SU-DHL-6 (cell line): ENCODE results near the gene CCDC134.

Experiments used
- H2AFZ ChIP-seq: fragments of 200-600 bp; sonication (generic); 2 replicates; pipeline ENCODE4 v1.6.1; 2014; ENCODE audit warnings: low read depth, mild to moderate bottlenecking, moderate library complexity, mixed read lengths, antibody characterized with exemption, low read length; ENCODE audit not compliant: severe bottlenecking
- H3F3A ChIP-seq: fragments of 200-600 bp; shearing (Covaris generic); 2 replicates; pipeline ENCODE4 v1.6.0; 2016; ENCODE audit warnings: antibody characterized with exemption, mild to moderate bottlenecking; ENCODE audit not compliant: insufficient read depth
- H3K27ac ChIP-seq: fragments of 200-600 bp; sonication (generic); 2 replicates; pipeline ENCODE4 v1.5.1; 2016; ENCODE audit warnings: low read depth, mild to moderate bottlenecking, low read length, moderate library complexity, mixed read lengths
- H3K27me3 ChIP-seq: fragments of 200-600 bp; sonication (generic), shearing (Covaris generic); 2 replicates; pipeline ENCODE4 v1.6.0; 2014; ENCODE audit warnings: mild to moderate bottlenecking, low read length
- H3K36me3 ChIP-seq: fragments of 200-600 bp; sonication (generic); 2 replicates; pipeline ENCODE4 v1.6.1; 2014; ENCODE audit warnings: mild to moderate bottlenecking, low read length, mixed read lengths
- H3K4me2 ChIP-seq: fragments of 300-600, 200-600 bp; shearing (Covaris generic), sonication (generic); 2 replicates; pipeline ENCODE4 v1.6.0; 2014; ENCODE audit warnings: low read length, low read depth, mild to moderate bottlenecking; ENCODE audit not compliant: poor library complexity, severe bottlenecking
- H3K4me3 ChIP-seq: fragments of 200-600 bp; sonication (generic); 2 replicates; pipeline ENCODE4 v1.5.1; 2014; ENCODE audit warnings: antibody characterized with exemption, low read length, mild to moderate bottlenecking, mixed read lengths; ENCODE audit not compliant: insufficient read depth, poor library complexity, severe bottlenecking
- H3K79me2 ChIP-seq: fragments of 200-600 bp; sonication (generic); 2 replicates; pipeline ENCODE4 v1.6.1; 2014; ENCODE audit warnings: mild to moderate bottlenecking, low read length, moderate library complexity; ENCODE audit not compliant: insufficient read depth
- H3K9ac ChIP-seq: fragments of 200-600 bp; sonication (generic); 2 replicates; pipeline ENCODE4 v1.7.0; 2014; ENCODE audit warnings: mild to moderate bottlenecking, low read length
- H3K9me2 ChIP-seq: fragments of 200-600 bp; sonication (generic); replicated peaks from 2 replicates; pipeline ENCODE4 v1.6.1; 2014; ENCODE audit warnings: low read length; ENCODE audit not compliant: insufficient read depth
- H3K9me3 ChIP-seq: fragments of 200-600 bp; sonication (generic); 2 replicates; pipeline ENCODE4 v1.6.1; 2014; ENCODE audit warnings: low read length, mixed read lengths; ENCODE audit not compliant: insufficient read depth
- H4K20me1 ChIP-seq: fragments of 200-600 bp; sonication (generic); 2 replicates; pipeline ENCODE4 v1.6.1; 2014; ENCODE audit warnings: low read depth, mild to moderate bottlenecking, antibody characterized with exemption, low read length, moderate library complexity, mixed read lengths
- CTCF ChIP-seq: fragments of 200-600 bp; sonication (generic); IDR thresholded peaks from one replicate; pipeline ENCODE4 v1.5.1; 2017; ENCODE audit warnings: antibody characterized with exemption, mild to moderate bottlenecking, low read length, moderate library complexity; ENCODE audit not compliant: insufficient read depth, poor library complexity, severe bottlenecking
- EZH2phosphoT487 ChIP-seq: fragments of 200-600 bp; sonication (generic), shearing (Covaris generic); conservative IDR thresholded peaks from 2 replicates; pipeline ENCODE4 v1.6.1; 2018; ENCODE audit warnings: mild to moderate bottlenecking, antibody characterized with exemption, low read length, moderate library complexity, mixed read lengths

The CCDC134 gene

GRCh38 chr22:41775976-41776375, 24.5 kb upstream of the CCDC134 start:
- Histone ChIP-seq H3K9me3 (no peaks in the 10 kb centered on the region), H3K9ac (no peak overlapping the region), H3K79me2 (no peaks in the 10 kb centered on the region), H3K27ac (no peak overlapping the region), H3F3A (no peaks in the 10 kb centered on the region), H3K4me3 (no peak overlapping the region), H3K27me3 (no peaks in the 10 kb centered on the region), H3K9me2 (no peaks in the 10 kb centered on the region), H3K4me2 (no peak overlapping the region), H2AFZ (no peak overlapping the region), H3K36me3 (no peaks in the 10 kb centered on the region), H4K20me1 (no peaks in the 10 kb centered on the region)
- TF ChIP-seq EZH2phosphoT487 (no peak), CTCF (no peak)

DNA sequence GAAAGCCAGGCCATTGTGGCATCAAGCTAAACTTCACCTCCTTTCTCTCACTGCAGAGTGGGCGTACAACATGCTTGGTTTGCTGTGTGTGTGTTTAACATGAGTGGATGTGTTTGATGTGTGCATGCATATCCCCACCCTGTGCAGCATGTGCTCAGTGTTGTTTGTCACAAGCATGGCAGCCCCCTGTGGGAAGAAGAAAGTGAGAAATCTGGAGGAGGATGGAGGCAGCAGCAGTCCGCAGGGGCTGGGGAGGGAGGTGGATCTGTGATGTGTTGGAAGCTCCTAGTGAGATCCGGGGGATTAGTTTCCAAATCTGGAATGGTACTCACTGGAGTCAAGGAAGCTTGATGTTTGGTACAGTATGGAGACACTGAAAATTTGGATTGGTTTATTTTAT, 24.1 kb upstream of the CCDC134 start:
- Histone ChIP-seq H3K4me3 (no peak overlapping the region), H3K9ac (no peak overlapping the region), H3K27me3 (no peaks in the 10 kb centered on the region), H2AFZ (no peak overlapping the region), H3K9me3 (no peaks in the 10 kb centered on the region), H3K79me2 (no peaks in the 10 kb centered on the region), H3F3A (no peaks in the 10 kb centered on the region), H3K9me2 (no peaks in the 10 kb centered on the region), H3K4me2 (no peak overlapping the region), H3K27ac (no peak overlapping the region), H4K20me1 (no peaks in the 10 kb centered on the region), H3K36me3 (no peaks in the 10 kb centered on the region)
- TF ChIP-seq CTCF (no peak), EZH2phosphoT487 (no peak)

GRCh38 chr22:41777749-41778425, 22.6 kb upstream of the CCDC134 start:
- H3K4me3 ChIP-seq, result no peak overlapping the region
- H3K9ac ChIP-seq, result no peak overlapping the region
- H3K36me3 ChIP-seq, result no peaks in the 10 kb centered on the region
- H3K4me2 ChIP-seq, result no peak overlapping the region
- H3K27me3 ChIP-seq, result no peaks in the 10 kb centered on the region
- H3K79me2 ChIP-seq, result no peaks in the 10 kb centered on the region
- no peak overlapping the region for H2AFZ ChIP-seq
- no peaks in the 10 kb centered on the region for H3F3A ChIP-seq
- no peak overlapping the region for H3K27ac ChIP-seq
- TF ChIP-seq CTCF, result no peak
- no peak for TF ChIP-seq EZH2phosphoT487
- no peaks in the 10 kb centered on the region for H4K20me1 ChIP-seq
- no peaks in the 10 kb centered on the region for H3K9me3 ChIP-seq
- no peaks in the 10 kb centered on the region for H3K9me2 ChIP-seq
